Measurements from ENCODE around the gene SPTBN1. TPM values are rescaled to one million over a fixed set of nuclear protein-coding genes. Genes with fewer than 3 reads are reported as not detected.

SPTBN1 gene
- polyA plus RNA-seq, 2 of the 4 experiments (the other 2 are of a cell fraction), result 105 to 126 TPM

DNA sequence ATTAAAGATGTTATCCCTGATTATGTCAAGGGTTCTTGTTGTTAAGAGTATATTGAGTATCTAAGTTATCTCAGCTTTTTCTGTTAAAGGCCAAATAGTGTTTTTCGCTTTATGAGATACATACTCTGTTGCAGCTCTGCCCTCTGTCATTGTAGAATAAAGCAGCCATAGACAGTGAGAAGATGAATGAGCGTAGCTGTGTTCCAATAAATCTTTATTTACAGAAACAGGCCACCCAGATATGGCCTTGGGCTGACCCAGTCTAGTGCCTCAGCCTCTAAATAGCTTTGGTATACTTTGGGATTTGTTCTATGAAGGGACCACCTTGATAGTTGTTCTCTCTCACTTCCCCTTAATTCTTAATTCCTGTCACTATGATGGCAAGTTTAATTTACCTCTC is 194.5 kb downstream of the SPTBN1 start (continued):
- TF ChIP-seq HOXB5 (CRISPR knock-in tag; IDR thresholded peaks at IDR 0.05) (no peak), POLR2A (IDR thresholded peaks at IDR 0.05; ENCODE audit: low read length) (no peak), ELK1 (IDR thresholded peaks at IDR 0.05; ENCODE audit: low read depth, low read length) (no peak), ESRRA (IDR thresholded peaks at IDR 0.05; ENCODE audit: borderline replicate concordance, low read length) (no peak), SREBF2 (IDR thresholded peaks at IDR 0.05) (no peak), HEYL (CRISPR knock-in tag; IDR thresholded peaks at IDR 0.05) (no peak), PHF8 (IDR thresholded peaks at IDR 0.05; ENCODE audit: borderline replicate concordance, low read depth) (no peak)
- TF ChIP-seq, protein P1, sequence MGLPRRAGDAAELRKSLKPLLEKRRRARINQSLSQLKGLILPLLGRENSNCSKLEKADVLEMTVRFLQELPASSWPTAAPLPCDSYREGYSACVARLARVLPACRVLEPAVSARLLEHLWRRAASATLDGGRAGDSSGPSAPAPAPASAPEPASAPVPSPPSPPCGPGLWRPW (IDR thresholded peaks at IDR 0.05), result no peak

GRCh38 chr2:54651291-54651690 is 195.2 kb downstream of the SPTBN1 start:
- DNase-seq (ENCODE audit: low read depth in 1 of 2, low spot score in 1 of 2) (no peak), FAIRE-seq (no peak), ATAC-seq (no peak)
- Histone ChIP-seq H3K9me3 (no peaks in the 10 kb centered on the region), H3K4me2 (no peak overlapping the region), H3K4me1 (peaks cover 10% of the 10 kb centered on the region), H3K4me3 (no peak overlapping the region), H3K27ac (no peak overlapping the region)
- POLR2A ChIA-PET, result no interaction called here
- 0 out of 5 replicates have a peak, but pooled peaks of 1 of the 2 experiments have one; percentile 16 for TF ChIP-seq JUN (IDR thresholded peaks at IDR 0.05)
- no peak for TF ChIP-seq RNF2 (IDR thresholded peaks at IDR 0.05; ENCODE audit: borderline replicate concordance, low read depth)
- WGBS (ENCODE audit: missing lambda C conversion rate), result 77% methylated on average over 5 of the region's 5 CpGs
- CTCF ChIA-PET, result interaction anchor here (1.3 to 2.7 kb wide), 7 partner anchors 8 to 53 kb away, joined by 3 to 12 read pairs (median 4); no protein-coding TSS in a partner anchor

GRCh38 chr2:54652540-54652939 is 196.4 kb downstream of the SPTBN1 start:
- ATAC-seq (peak in 1 of 2 experiments; percentile 31; a peak in 1 of 6 replicates), DNase-seq (ENCODE audit: low read depth in 1 of 2, low spot score in 1 of 2) (peak in 1 of 2 experiments; percentile 40), FAIRE-seq (no peak)
- Histone ChIP-seq H3K27ac (no peak overlapping the region), H3K4me3 (no peak overlapping the region), H3K4me1 (peaks cover 10% of the 10 kb centered on the region), H3K9me3 (no peaks in the 10 kb centered on the region), H3K4me2 (no peak overlapping the region)
- ChIA-PET CTCF (interaction anchor here (0.8 to 2.7 kb wide), 7 partner anchors 10 to 545 kb away, joined by 3 to 9 read pairs (median 3); no protein-coding TSS in a partner anchor), POLR2A (no interaction called here)
- TF ChIP-seq FOSL2 (IDR thresholded peaks at IDR 0.05) (no peak), FOSL2 (CRISPR knock-in tag; IDR thresholded peaks at IDR 0.05) (no peak), JUN (IDR thresholded peaks at IDR 0.05) (no peak), RARB (CRISPR knock-in tag; IDR thresholded peaks at IDR 0.05) (no peak), HOXB5 (CRISPR knock-in tag; IDR thresholded peaks at IDR 0.05) (no peak), E2F6 (IDR thresholded peaks at IDR 0.05; ENCODE audit: borderline replicate concordance, low read depth) (no peak), HOXA7 (CRISPR knock-in tag; IDR thresholded peaks at IDR 0.05) (no peak), CHD4 (IDR thresholded peaks at IDR 0.05; ENCODE audit: borderline replicate concordance) (no peak), RNF2 (IDR thresholded peaks at IDR 0.05; ENCODE audit: borderline replicate concordance, low read depth) (no peak)
- 88% methylated on average over 1 of the region's 1 CpG for WGBS (ENCODE audit: missing lambda C conversion rate)

GRCh38 chr2:54653572-54654204 is 197.6 kb downstream of the SPTBN1 start:
- CTCF ChIA-PET, result interaction anchor here (1.6 to 5.3 kb wide), 2 partner anchors 13 to 38 kb away, joined by 3 to 36 read pairs; no protein-coding TSS in a partner anchor
- Histone ChIP-seq H3K4me2 (no peak overlapping the region), H3K27ac (no peak overlapping the region), H3K9me3 (no peaks in the 10 kb centered on the region), H3K4me1 (peaks cover 10% of the 10 kb centered on the region), H3K4me3 (no peak overlapping the region)
- no peak for FAIRE-seq
- no peak for DNase-seq (ENCODE audit: low read depth in 1 of 2, low spot score in 1 of 2)
- WGBS (ENCODE audit: missing lambda C conversion rate), result 97% methylated on average over 25 of the region's 26 CpGs
- no peak for ATAC-seq
- POLR2A ChIA-PET, result no interaction called here
- TF ChIP-seq HOXB13 (CRISPR knock-in tag; IDR thresholded peaks at IDR 0.05; ENCODE audit: low read depth) (no peak), FOXS1 (CRISPR knock-in tag; IDR thresholded peaks at IDR 0.05) (no peak), NPAS2 (CRISPR knock-in tag; IDR thresholded peaks at IDR 0.05; ENCODE audit: borderline replicate concordance) (no peak), MYC (IDR thresholded peaks at IDR 0.05; ENCODE audit: borderline replicate concordance, low read length) (no peak), MAFK (IDR thresholded peaks at IDR 0.05; ENCODE audit: partially characterized antibody) (no peak), FOSL2 (IDR thresholded peaks at IDR 0.05) (no peak), FOSL2 (CRISPR knock-in tag; IDR thresholded peaks at IDR 0.05) (no peak)
- TF ChIP-seq, protein P2, sequence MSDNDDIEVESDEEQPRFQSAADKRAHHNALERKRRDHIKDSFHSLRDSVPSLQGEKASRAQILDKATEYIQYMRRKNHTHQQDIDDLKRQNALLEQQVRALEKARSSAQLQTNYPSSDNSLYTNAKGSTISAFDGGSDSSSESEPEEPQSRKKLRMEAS (IDR thresholded peaks at IDR 0.05), result no peak
- TF ChIP-seq, protein P1 (IDR thresholded peaks at IDR 0.05), result no peak
